Loucy (cell line): ENCODE data around the gene PIGO.

ENCODE experiments used
- EZH2phosphoT487 ChIP-seq: fragments of 200-600 bp; IDR thresholded peaks from 2 replicates; pipeline ENCODE4 v1.6.1; 2018; ENCODE audit warnings: antibody characterized with exemption, mild to moderate bottlenecking, moderate library complexity, borderline replicate concordance
- TF ChIP-seq, protein P1 (sequence below): fragments of 200-600 bp; sonication (generic); conservative IDR thresholded peaks from 2 replicates; pipeline ENCODE4 v1.5.1; 2014; ENCODE audit warnings: mild to moderate bottlenecking, antibody characterized with exemption, low read length

DNA sequence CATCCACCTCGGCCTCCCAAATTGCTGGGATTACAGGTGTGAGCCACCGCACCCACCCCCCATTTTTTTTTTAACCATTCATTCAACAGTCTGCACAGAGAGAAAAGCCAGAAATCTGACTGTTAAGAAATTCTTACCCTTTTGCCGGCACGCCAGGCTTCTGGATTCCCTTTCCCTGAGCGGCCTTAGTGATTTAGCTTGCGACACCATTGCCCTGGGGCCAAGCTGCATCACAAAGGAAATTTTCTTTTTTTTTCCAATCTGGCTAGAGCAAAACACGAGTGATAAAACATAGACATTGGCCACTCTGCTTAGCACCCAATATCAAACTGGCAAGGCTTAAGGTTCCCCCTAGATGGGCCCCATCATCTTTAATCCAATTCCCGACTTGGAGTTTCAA is 40.5 kb upstream of the PIGO start:
- TF ChIP-seq, protein P1, sequence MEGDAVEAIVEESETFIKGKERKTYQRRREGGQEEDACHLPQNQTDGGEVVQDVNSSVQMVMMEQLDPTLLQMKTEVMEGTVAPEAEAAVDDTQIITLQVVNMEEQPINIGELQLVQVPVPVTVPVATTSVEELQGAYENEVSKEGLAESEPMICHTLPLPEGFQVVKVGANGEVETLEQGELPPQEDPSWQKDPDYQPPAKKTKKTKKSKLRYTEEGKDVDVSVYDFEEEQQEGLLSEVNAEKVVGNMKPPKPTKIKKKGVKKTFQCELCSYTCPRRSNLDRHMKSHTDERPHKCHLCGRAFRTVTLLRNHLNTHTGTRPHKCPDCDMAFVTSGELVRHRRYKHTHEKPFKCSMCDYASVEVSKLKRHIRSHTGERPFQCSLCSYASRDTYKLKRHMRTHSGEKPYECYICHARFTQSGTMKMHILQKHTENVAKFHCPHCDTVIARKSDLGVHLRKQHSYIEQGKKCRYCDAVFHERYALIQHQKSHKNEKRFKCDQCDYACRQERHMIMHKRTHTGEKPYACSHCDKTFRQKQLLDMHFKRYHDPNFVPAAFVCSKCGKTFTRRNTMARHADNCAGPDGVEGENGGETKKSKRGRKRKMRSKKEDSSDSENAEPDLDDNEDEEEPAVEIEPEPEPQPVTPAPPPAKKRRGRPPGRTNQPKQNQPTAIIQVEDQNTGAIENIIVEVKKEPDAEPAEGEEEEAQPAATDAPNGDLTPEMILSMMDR: no peak
- no peak for TF ChIP-seq EZH2phosphoT487
